Raji (cell line): Measurements from ENCODE around the gene OR9A2.

Source experiments
- POLR2A ChIP-seq: IDR thresholded peaks from 2 replicates; pipeline ENCODE4 v1.6.1; 2011; ENCODE audit warnings: low read depth, low read length, control low read depth; ENCODE audit not compliant: insufficient read depth

The OR9A2 gene

GRCh38 chr7:143042159-143042789 is 15.3 kb upstream of the OR9A2 start:
- no peak for TF ChIP-seq POLR2A

GRCh38 chr7:143041346-143041745 is 14.4 kb upstream of the OR9A2 start:
- TF ChIP-seq POLR2A: no peak

- TF ChIP-seq POLR2A: no peak
Measured at GRCh38 chr7:143040209-143040715, 13.3 kb upstream of the OR9A2 start.

GRCh38 chr7:143038635-143039034 is 11.7 kb upstream of the OR9A2 start:
- no peak for TF ChIP-seq POLR2A

GRCh38 chr7:143027683-143028082 is 751 bp upstream of the OR9A2 start:
- no peak for TF ChIP-seq POLR2A

GRCh38 chr7:143025371-143025770 is 1.6 kb downstream of the OR9A2 start:
- TF ChIP-seq POLR2A: no peak

- TF ChIP-seq POLR2A: no peak
Measured at GRCh38 chr7:143023047-143023446, 3.9 kb downstream of the OR9A2 start.

- TF ChIP-seq POLR2A: no peak
Measured at GRCh38 chr7:143018931-143019330, 8.0 kb downstream of the OR9A2 start.

GRCh38 chr7:143016996-143017395 is 9.9 kb downstream of the OR9A2 start:
- no peak for TF ChIP-seq POLR2A

- no peak for TF ChIP-seq POLR2A
Measured at GRCh38 chr7:143015926-143016490, 10.9 kb downstream of the OR9A2 start.

GRCh38 chr7:143015084-143015483 is 11.8 kb downstream of the OR9A2 start:
- TF ChIP-seq POLR2A: peak; percentile 48; the same call in 1 of the 2 replicates

- TF ChIP-seq POLR2A: no peak
Measured at GRCh38 chr7:143013893-143014292, 13.0 kb downstream of the OR9A2 start.

GRCh38 chr7:143013473-143013872 is 13.5 kb downstream of the OR9A2 start:
- TF ChIP-seq POLR2A: peak; percentile 26; the same call in 1 of the 2 replicates

GRCh38 chr7:143012409-143012808 is 14.5 kb downstream of the OR9A2 start:
- TF ChIP-seq POLR2A: no peak

- TF ChIP-seq POLR2A: no peak
Measured at GRCh38 chr7:143012001-143012400, 14.9 kb downstream of the OR9A2 start.

GRCh38 chr7:143008007-143008901 is 18.7 kb downstream of the OR9A2 start:
- TF ChIP-seq POLR2A: no peak
